CD4-positive, alpha-beta T cell (primary cell): ENCODE results near the gene RPL5. TPM values are rescaled to one million over a fixed set of nuclear protein-coding genes. Genes with fewer than 3 reads are reported as not detected.
A peak's percentile ranks its signal among the peaks of the same experiment; 100 is the strongest.
"Not testable (repeated sequence)": the region's sequence is repeated elsewhere in the genome, so short reads cannot be mapped to it uniquely, and the experiment has no call there.

Source experiments
- ATAC-seq: fragments of 200-7000 bp; cut with Tn5 transposase; one replicate; pipeline ENCODE4 v1.10.0; 2022; ENCODE audit warnings: mild to moderate bottlenecking; ENCODE audit not compliant: poor library complexity
- CTCF ChIA-PET: fragments of 350-600 bp; sonication (Branson Sonifier 250); formaldehyde crosslinking; loops from one replicate; lab custom pipeline; 2021; ENCODE audit warnings: antibody characterized with exemption, inconsistent platforms; lab: Charles Lee
- POLR2A ChIA-PET: fragments of 350-600 bp; sonication (Branson Sonifier 250); formaldehyde crosslinking; loops from one replicate; lab custom pipeline; 2021; ENCODE audit warnings: antibody characterized with exemption, inconsistent platforms; lab: Charles Lee
- DNase-seq, 14 experiments: peaks; one replicate each; pipeline ENCODE4 v3.0.0-alpha.2; 2013 to 2020; ENCODE audit warnings: mixed read lengths in 2 of 14
- H3K27ac ChIP-seq, 2 donors: one replicate each; pipeline versions ENCODE4 v1.5.1 to v1.7.0; 2013; ENCODE audit warnings: low read length in 2 of 2, low read depth in 1 of 2, mild to moderate bottlenecking in 1 of 2
- H3K27me3 ChIP-seq, 2 experiments: 1 replicate in 1 of 2; 2 replicates in 1 of 2; pipeline versions ENCODE4 v1.6.1 to v1.7.0; 2013; ENCODE audit warnings: low read length in 2 of 2, control low read depth in 1 of 2, mild to moderate bottlenecking in 1 of 2, moderate library complexity in 1 of 2; ENCODE audit not compliant: insufficient read depth in 2 of 2, control insufficient read depth in 1 of 2
- H3K36me3 ChIP-seq: one replicate; pipeline ENCODE4 v1.6.1; 2013; ENCODE audit warnings: low read length, control low read depth; ENCODE audit not compliant: insufficient read depth
- H3K4me1 ChIP-seq: one replicate; pipeline ENCODE4 v1.6.1; 2013; ENCODE audit warnings: low read length, control low read depth; ENCODE audit not compliant: insufficient read depth
- H3K4me3 ChIP-seq: one replicate; pipeline ENCODE4 v1.5.1; 2013; ENCODE audit warnings: mild to moderate bottlenecking, low read length, moderate library complexity
- H3K9me3 ChIP-seq, 2 experiments: 1 replicate in 1 of 2; 2 replicates in 1 of 2; pipeline versions ENCODE4 v1.6.1 to v1.7.0; 2013; ENCODE audit warnings: low read length in 2 of 2, mild to moderate bottlenecking in 2 of 2, control low read depth in 1 of 2, moderate library complexity in 1 of 2; ENCODE audit not compliant: control insufficient read depth in 1 of 2, insufficient read depth in 1 of 2
- H3K27ac Mint-ChIP-seq: one replicate; pipeline ENCODE4 v1.8.0; 2020; ENCODE audit warnings: mixed read lengths
- H3K27me3 Mint-ChIP-seq: one replicate; pipeline ENCODE4 v1.8.0; 2021; ENCODE audit warnings: mixed read lengths
- H3K36me3 Mint-ChIP-seq: one replicate; pipeline ENCODE4 v1.8.0; 2021; ENCODE audit warnings: low read depth, mixed read lengths
- H3K4me1 Mint-ChIP-seq: one replicate; pipeline ENCODE4 v1.8.0; 2021; ENCODE audit warnings: low read depth, mixed read lengths
- H3K4me3 Mint-ChIP-seq: one replicate; pipeline ENCODE4 v1.8.0; 2020; ENCODE audit warnings: mild to moderate bottlenecking, mixed read lengths
- H3K9me3 Mint-ChIP-seq: one replicate; pipeline ENCODE4 v1.8.0; 2020; ENCODE audit warnings: mixed read lengths
- intact Hi-C, 2 experiments: fragments of 100-400 bp; cut with DNase I in 1 of 2; cut with micrococcal nuclease in 1 of 2; formaldehyde crosslinking; loops; one replicate each; pipeline versions ENCODE4 v1.15.1 to v1.9.0; 2023 to 2025; cut with DNase I, micrococcal nuclease
- polyA plus RNA-seq, 2 donors: library from polyadenylated mRNA; unstranded; fragments of 120-200 nt; gene quantifications; one replicate each; pipeline ENCODE4 v1.2.1, GENCODE V29; 2013
- total RNA-seq, 174 experiments: library from RNA in 2 of 174; stranded (reverse) in 2 of 174; gene quantifications; one replicate each; pipeline ENCODE4 v1.2.3 and lab custom pipeline; 2021 to 2026
- TF ChIP-seq, protein P1 (sequence below): fragments of 200-600 bp; IDR thresholded peaks from one replicate; pipeline ENCODE4 v1.8.0; 2022; ENCODE audit warnings: antibody characterized with exemption, mild to moderate bottlenecking

RPL5 gene
- total RNA-seq (1,000 to 10,000 TPM; 1,712 to 1,770 TPM), total RNA-seq (lab: John Stamatoyannopoulos, UW) (760 to 2,066 (median 1,473) reads per million in 172 experiments)
- polyA plus RNA-seq (2013, experiment 1 of 2) = 3,256 TPM
- 3,097 TPM for polyA plus RNA-seq (2013, experiment 2 of 2)

DNA sequence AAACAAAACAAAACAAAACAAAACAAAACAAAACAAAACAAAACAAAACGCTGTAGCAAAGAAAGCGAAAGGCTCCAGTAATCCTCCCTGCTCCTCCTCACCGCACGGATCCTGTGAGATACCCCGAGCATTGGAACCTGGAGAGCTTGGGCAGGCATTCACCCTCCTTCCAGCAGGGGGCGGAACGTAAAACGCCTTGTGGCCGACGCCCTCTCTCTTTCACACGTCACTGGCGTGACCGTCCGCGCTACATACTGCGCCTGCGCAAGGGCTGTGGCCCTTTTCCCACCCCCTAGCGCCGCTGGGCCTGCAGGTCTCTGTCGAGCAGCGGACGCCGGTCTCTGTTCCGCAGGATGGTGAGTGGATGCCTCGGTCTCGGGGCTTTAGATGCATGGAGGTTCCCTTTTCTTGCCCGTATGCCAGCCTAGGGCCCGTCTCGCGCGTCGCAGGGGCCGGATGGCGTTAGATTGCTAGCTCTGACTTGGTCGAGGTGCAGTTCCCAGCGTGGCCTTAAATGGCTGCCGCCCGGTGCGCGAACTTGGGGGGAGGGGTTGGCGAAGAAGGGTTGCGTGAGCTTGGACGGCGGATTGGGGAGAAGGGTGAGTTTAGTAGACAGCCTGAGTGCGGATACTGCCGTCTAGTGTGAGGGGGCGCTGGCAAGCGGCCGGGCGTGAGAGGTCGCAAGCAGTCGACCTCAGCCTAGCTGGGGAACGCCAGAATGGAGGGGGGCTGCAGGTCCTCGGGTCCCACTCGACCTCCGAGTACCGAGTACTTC, at the start of gene RPL5:
Gene RPL5 (plus strand): TSS at position 279 of the 775 bp plus-strand sequence. CDS start 75 bp downstream, at position 354.
- DNase-seq (peak; percentile 94 to 99 (median 96)), ATAC-seq (peak; percentile 81)
- Mint-ChIP-seq H3K4me3 (peak within 1 kb of the TSS; percentile 96), H3K27me3 (no peaks in the 10 kb centered on the region), H3K27ac (peak within 1 kb of the TSS; percentile 97), H3K36me3 (peaks cover 53% of the 10 kb centered on the region), H3K9me3 (no peaks in the 10 kb centered on the region), H3K4me1 (peaks cover 54% of the 10 kb centered on the region)
- H3K4me1 ChIP-seq = peaks cover 31% of the 10 kb centered on the region
- peak within 1 kb of the TSS; percentile 68 for H3K4me3 ChIP-seq
- POLR2A ChIA-PET = interaction anchor here (0.6 to 2.4 kb wide), 28 partner anchors 10 to 1810 kb away, joined by 3 to 55 read pairs (median 5); partner anchors contain the start of genes DIPK1A, DNTTIP2, DR1 and EVI5
- intact Hi-C loops = loop anchor here in 1 of 2 experiments (5.0 to 10.0 kb wide), 6 partner anchors 350 to 1807 kb away; partner anchors contain the start of genes BTBD8, CCDC18, DNTTIP2 and DR1
- peak within 1 kb of the TSS; percentile 85 to 92 for H3K27ac ChIP-seq
- CTCF ChIA-PET = interaction anchor here (0.5 to 2.4 kb wide), 34 partner anchors 10 to 1013 kb away, joined by 3 to 31 read pairs (median 4); partner anchors contain the start of genes DIPK1A, DR1, EVI5 and MTF2
- H3K9me3 ChIP-seq = no peaks in the 10 kb centered on the region
- H3K27me3 ChIP-seq = no peaks in the 10 kb centered on the region
- H3K36me3 ChIP-seq = peaks cover 39% of the 10 kb centered on the region
- TF ChIP-seq, protein P1, sequence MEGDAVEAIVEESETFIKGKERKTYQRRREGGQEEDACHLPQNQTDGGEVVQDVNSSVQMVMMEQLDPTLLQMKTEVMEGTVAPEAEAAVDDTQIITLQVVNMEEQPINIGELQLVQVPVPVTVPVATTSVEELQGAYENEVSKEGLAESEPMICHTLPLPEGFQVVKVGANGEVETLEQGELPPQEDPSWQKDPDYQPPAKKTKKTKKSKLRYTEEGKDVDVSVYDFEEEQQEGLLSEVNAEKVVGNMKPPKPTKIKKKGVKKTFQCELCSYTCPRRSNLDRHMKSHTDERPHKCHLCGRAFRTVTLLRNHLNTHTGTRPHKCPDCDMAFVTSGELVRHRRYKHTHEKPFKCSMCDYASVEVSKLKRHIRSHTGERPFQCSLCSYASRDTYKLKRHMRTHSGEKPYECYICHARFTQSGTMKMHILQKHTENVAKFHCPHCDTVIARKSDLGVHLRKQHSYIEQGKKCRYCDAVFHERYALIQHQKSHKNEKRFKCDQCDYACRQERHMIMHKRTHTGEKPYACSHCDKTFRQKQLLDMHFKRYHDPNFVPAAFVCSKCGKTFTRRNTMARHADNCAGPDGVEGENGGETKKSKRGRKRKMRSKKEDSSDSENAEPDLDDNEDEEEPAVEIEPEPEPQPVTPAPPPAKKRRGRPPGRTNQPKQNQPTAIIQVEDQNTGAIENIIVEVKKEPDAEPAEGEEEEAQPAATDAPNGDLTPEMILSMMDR = peak; percentile 97

DNA sequence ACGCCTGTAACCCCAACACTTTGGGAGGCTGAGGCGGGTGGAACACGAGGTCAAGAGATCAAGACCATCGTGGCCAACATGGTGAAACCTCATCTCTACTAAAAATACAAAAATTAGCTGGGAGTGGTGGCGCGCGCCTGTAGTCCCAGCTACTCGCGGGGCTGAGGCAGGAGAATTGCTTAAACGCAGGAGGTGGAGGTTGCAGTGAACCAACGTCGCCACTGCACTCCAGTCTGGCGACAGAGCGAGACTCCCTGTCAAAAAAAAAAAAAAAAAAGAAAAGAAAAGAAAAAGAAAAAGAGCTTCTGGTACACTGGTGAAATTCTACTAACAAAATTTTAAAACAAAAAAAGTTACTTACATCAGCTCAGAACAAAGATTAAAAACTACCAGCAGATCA, 48.3 kb upstream of the RPL5 start:
- H3K27ac ChIP-seq, H3K9me3 Mint-ChIP-seq, CTCF ChIA-PET, H3K4me3 ChIP-seq, intact Hi-C loops, H3K36me3 Mint-ChIP-seq, ATAC-seq, H3K36me3 ChIP-seq: not testable (repeated sequence)
- H3K27me3 Mint-ChIP-seq = peaks cover 54% of the 10 kb centered on the region
- POLR2A ChIA-PET = interaction anchor here (0.6 to 1.2 kb wide), 2 partner anchors 62 to 178 kb away, joined by 3 to 4 read pairs; partner anchors contain the start of gene DIPK1A
- peaks cover 0 to 11% of the 10 kb centered on the region in 2 experiments for H3K9me3 ChIP-seq
- H3K27me3 ChIP-seq = peaks cover 23 to 35% of the 10 kb centered on the region in 2 experiments
- peaks cover 15% of the 10 kb centered on the region for H3K4me1 Mint-ChIP-seq
- H3K4me1 ChIP-seq = peaks cover 26% of the 10 kb centered on the region
- H3K4me3 Mint-ChIP-seq = peak overlapping the region; percentile 89
- DNase-seq = peak in 1 of 14 experiments; percentile 4
- H3K27ac Mint-ChIP-seq = peak overlapping the region; percentile 61

DNA sequence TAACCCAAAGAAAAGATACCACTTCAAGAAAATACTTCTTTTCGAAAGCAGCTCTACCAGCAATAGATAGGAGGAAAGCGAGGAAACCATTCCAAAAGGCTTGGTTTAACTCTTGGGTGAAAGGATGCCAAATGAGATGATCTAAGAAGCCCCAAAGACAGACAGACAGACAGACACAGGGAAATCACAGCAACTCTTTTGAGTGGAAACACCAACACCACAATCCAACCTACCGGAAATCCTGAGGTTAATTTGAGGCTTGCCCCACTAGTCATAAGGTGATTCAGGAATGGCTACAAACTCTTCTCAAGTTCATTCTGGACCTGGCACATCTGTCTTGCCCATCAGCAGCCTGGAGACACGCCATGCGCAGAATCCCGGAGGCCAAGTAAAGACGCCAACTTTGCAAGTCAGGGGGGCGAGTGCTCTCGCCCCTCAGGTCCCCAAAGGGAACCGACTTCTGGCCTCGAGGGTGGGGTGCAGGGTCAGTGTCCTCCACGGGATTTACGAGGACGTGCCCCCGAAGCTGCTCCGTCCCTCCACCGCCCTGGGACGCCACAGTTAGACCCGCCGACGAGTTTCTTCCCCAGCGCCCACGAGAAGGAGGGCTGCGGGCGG, 47.7 kb upstream of the RPL5 start:
- H3K9me3 ChIP-seq = peaks cover 0 to 11% of the 10 kb centered on the region in 2 experiments
- Mint-ChIP-seq H3K36me3 (peaks cover 4% of the 10 kb centered on the region), H3K4me1 (peaks cover 15% of the 10 kb centered on the region), H3K9me3 (no peaks in the 10 kb centered on the region), H3K4me3 (peak overlapping the region; percentile 89), H3K27me3 (peaks cover 48% of the 10 kb centered on the region), H3K27ac (peak overlapping the region; percentile 61)
- TF ChIP-seq, protein P1 = no peak
- ATAC-seq = peak; percentile 35
- peaks cover 26% of the 10 kb centered on the region for H3K4me1 ChIP-seq
- H3K4me3 ChIP-seq = peak overlapping the region; percentile 58
- DNase-seq = peak in 7 of 14 experiments; percentile 1 to 69 (median 21)
- peaks cover 23 to 32% of the 10 kb centered on the region in 2 experiments for H3K27me3 ChIP-seq
- ChIA-PET POLR2A (interaction anchor here (0.6 to 2.0 kb wide), 7 partner anchors 11 to 561 kb away, joined by 3 to 8 read pairs (median 4); partner anchors contain the start of genes DIPK1A, DR1 and RPL5), CTCF (no interaction called here)
- H3K36me3 ChIP-seq = no peaks in the 10 kb centered on the region
- intact Hi-C loops = no loop called here
- H3K27ac ChIP-seq = no peak overlapping the region
